T-helper 2 cell (primary cell): ENCODE results near the gene COL24A1.
"Not testable (repeated sequence)": the region's sequence is repeated elsewhere in the genome, so short reads cannot be mapped to it uniquely, and the experiment has no call there.

Experiments
- DNase-seq, 5 experiments: peaks; one replicate each; pipeline versions ENCODE4 v3.0.0 to v3.0.0-alpha.2; 2012 to 2022

Gene COL24A1

DNA sequence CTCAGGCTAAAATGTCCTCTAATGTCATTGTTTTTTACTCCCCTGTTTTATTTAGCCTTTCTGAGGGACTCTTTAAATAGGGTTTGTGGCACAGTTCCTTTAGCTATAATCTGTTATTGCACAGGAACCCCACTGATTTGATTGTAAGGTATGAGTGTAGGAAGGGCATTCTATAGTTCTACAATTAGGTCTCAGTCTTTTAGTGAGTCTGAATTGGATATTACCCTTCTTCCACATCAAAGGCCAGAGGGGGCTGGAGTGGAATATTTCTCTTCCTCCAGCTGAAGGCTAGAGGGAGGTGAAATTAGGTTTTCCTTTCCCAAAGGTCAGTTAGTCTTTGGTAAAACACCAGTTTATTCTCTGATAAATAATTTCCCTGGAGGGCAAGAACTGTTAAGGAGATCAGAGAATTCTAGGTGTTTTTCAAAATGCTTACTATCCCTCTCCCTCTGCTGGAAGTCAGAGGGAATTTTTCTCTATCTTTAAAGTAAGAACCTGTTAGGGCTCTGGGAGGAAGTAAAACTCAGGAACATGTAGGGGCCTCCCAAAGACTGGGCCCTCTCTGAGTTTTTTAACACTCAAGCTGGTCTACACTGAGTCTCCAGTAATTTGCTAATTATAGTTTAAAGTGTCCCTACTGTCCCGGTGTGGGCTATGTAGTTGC, 272.1 kb downstream of the COL24A1 start:
- no peak for DNase-seq

DNA sequence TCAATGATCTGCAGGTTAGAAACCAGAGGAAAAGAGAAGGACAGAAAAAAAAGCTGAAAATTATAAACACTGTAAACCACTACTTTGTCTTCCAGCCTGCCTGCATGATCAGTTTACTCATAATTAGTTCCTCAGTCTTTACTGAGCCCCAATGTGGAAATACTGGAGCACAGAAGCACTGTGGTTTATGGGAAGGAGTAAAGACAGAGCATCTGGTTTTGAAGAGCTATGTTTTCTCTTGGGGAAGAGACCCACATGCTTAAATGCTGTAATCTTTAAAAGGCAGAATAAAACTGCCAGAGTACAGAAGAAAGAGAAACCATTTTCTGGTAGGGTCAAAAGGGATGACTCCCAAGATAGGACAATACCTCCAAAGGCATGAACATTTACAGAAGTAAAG, 289.4 kb downstream of the COL24A1 start:
- no peak for DNase-seq

DNA sequence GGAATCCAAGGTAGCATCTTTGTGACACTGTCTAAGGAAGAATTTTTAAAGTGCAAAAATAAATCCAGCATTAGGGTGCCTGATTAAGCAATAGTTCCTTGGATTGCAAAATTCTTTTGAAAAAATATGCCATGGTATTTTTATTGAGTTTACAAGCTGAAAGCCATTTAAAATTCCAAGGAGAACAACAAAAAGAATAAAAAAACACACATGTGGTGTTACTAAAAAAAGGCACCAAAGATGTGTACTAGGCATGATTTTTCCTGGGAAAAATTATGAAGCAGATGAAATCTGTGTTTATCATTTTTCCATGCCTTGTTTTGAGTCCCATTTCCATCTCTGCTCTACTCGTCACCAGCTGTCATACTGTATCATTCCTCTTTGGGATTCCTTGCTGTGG, 291.4 kb downstream of the COL24A1 start:
- DNase-seq, result no peak

DNA sequence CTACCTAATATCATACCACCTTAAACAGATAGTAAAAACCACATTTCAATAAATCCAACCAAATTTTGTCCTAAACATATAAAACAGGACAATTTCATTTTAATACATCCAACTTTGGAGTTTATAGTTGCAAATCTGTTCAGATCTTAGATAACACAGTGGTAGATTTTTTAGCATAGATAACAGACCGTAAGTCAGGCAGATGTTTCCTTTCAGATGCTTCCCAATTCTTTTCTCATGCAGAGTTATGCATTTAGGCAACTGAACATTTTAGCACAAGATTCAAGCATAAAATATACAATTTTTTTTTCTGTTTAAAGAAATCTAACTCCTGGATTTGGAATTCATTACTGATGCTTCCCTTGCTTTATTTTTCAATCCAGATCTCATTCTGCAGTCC, 291.8 kb downstream of the COL24A1 start:
- DNase-seq, result no peak

DNA sequence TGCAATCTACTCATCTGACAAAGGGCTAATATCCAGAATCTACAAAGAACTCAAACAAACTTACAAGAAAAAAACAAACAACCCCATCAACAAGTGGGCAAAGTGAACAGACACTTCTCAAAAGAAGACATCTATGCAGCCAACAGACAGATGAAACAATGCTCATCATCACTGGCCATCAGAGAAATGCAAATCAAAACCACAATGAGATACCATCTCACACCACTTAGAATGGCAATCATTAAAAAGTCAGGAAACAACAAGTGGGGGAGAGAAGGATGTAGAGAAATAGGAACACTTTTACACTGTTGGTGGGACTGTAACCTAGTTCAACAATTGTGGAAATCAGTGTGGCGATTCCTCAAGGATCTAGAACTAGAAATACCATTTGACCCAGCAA, 292.9 kb downstream of the COL24A1 start:
- not testable (repeated sequence) for DNase-seq

DNA sequence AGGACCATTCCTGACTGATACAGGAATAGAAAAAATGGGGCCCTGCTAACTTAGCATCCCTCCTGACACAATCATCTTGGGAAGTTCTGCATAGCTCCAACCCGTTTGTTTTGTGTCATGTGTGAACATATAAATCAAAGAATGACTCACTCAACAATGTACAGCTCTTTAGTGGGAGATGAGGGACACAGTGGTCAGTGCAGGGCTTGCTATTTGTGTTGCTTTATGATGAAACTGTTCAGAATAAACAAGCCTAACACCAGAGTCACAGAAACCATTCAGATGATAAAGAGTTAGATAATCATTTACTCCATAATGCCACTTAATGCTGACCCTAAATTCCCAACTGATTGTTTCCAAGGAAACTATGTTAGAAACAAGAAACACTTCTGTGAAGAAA, 294.1 kb downstream of the COL24A1 start:
- no peak for DNase-seq

DNA sequence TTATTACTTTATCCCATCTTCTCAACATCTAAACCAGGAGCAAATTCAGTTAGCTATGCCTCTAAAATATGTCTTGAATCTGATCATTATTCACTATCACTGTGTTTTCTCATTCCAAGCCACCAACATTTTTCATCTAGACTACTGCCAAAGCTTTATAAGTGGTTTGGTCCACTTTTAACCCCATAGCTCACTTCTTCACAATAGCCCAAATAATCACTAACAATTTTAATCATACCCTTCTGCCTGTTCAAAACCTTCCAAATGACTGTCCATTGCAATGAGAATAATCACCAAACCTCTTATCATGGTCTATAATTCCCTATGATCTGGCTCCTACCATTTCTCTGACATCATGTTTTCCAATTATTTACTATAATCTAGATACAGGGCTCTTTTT, 298.6 kb downstream of the COL24A1 start:
- DNase-seq, result no peak

DNA sequence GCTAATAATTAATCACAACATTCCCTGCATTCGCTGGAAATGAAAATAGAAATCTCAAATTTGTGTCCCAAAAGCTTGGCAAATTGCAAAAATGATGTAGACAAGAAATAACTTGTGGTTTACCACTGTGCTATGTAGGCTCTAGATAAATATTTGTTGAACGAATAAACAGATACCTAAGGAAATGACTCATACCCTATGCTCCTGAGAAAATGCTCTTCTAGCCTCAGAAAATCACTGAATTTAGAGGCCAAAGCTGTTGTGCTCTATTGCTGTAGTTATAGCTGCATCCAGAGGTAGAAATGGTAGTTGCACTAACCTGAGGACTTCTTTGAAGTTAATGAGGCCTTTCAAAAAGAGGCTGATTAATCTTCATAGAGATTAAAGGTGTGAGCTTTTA, 306.3 kb downstream of the COL24A1 start:
- DNase-seq, result no peak

DNA sequence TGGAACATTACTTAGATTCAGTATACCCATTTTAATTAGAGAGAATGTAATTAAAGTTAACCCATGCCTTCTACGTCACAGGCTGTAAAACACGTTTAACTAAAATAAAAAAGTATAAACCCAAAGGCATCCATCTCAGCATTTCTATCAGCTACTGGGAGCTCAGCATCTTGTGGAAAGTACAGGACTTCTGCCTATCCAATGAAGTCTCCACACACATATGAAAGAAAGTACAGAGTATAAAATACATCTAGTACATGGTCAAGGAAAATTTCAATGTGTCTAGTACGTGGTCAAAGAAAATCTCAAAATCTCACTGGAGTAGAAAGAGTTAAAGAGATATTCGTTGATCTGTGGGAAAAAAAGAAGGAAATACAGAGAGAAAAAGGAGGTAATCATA, 306.9 kb downstream of the COL24A1 start:
- DNase-seq, result no peak

DNA sequence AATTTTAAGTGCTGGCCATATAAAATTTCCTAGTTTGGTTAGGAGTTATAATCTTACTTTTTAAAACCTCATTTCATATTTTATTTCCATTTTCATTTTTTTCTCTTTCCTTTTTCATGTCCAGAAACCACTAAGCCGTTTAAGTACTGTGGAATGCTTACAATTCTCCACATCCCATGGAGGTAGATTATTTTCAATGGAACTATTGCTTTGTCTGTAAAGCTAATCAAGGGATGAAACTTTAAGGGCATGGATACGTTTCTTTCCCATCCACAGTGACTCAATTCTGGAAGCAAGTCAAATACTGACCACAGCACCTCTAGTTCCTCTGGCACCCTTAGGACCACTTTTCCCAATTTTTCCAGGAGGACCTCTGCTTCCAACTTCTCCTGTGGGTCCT, 309.2 kb downstream of the COL24A1 start:
- no peak for DNase-seq

DNA sequence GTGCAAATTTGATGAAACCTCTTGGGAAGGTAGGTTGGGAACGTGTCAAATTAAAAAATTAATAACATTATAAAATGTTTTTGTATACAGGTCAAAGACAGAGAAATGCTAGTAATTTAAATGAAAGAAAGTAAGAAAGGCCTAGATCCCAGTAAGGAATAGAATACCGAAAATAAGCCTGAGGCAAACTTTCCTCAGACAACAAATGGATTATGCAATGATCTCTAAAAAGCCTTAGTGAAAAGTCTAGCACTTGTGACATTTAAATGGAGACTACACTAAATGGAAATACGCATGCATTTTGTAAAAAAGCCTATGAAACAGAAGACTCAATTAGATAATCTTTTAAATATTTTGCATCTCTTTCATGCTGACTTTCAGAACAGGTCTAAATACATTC, 309.9 kb downstream of the COL24A1 start:
- DNase-seq, result no peak

DNA sequence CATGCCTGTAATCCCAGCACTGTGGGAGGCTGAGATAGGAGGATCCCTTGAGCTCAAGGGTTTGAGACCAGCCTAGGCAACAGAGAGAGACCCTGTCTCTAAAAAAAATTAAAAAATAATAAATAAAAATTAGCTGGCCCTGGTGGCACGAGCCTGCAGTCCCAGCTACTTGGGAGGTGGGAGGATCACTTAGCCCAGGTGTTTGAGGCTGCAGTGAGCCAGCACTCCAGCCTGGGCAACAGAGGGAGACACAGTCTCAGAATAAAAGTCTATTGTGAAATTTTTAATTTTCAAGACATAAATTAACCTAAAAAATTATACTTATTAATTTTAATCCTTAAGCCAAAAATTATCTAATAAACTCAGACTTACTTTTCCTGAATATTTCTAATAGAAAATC, 317.1 kb downstream of the COL24A1 start:
- DNase-seq, result no peak

DNA sequence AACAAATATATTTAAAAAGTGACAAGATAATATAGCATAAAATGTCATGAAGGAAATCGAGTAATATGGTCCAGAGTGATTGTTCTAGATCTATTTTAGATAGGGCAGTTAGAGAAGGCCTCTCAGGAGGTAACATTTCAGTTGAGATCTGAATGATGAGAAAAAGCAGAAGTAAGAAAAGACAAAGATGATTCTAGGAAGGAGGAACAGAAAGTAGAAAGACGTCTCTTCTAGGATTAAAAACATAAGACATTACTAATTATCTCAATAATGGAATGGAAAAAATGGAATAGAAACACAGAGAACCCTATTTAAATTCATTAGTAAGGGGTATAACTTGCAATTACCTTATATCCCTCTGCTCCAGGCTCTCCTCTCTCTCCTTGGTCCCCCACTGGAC, 318.3 kb downstream of the COL24A1 start:
- DNase-seq, result no peak

DNA sequence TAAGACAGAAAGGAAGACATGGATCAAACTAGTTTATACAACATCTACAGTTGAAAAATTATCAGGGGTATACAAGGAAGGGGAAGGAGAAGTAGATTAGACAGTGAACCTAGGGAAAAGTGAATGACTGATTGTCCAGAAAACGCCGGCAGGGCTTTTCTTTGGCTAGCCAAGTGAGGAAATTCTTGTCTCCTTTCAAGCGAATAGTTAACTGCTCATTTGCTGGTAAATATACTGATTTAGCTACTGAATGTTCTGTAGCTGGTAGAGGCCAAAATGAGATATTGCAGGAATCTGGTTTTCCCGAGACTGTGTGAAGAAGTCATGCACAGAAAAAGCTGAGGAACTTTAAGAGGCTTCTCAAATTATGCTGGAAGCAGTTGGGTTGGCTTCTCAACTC, 319.8 kb downstream of the COL24A1 start:
- DNase-seq, result no peak

DNA sequence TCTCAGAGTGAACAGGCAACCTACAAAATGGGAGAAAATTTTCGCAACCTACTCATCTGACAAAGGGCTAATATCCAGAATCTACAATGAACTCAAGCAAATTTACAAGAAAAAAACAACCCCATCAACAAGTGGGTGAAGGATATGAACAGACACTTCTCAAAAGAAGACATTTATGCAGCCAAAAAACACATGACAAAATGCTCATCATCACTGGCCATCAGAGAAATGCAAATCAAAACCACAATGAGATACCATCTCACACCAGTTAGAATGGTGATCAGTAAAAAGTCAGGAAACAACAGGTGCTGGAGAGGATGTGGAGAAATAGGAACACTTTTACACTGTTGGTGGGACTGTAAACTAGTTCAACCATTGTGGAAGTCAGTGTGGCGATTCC, 323.4 kb downstream of the COL24A1 start:
- not testable (repeated sequence) for DNase-seq

DNA sequence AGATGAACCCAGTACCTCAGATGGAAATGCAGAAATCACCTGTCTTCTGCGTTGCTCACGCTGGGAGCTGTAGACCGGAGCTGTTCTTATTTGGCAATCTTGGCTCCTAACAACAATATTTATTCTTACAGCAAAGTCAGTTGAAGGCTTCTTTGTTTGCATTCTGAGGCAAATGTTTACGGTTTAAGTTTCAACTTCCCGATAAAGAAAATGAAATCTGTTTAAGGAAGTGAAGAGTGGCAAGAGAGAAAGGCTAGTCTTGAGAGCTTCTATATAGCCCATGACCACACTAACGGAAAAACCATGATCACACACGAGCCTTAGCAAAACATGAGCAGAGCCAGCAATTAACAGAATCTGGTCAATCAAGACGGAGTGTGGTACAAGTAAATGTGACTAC, 325.7 kb downstream of the COL24A1 start:
- DNase-seq, result no peak

DNA sequence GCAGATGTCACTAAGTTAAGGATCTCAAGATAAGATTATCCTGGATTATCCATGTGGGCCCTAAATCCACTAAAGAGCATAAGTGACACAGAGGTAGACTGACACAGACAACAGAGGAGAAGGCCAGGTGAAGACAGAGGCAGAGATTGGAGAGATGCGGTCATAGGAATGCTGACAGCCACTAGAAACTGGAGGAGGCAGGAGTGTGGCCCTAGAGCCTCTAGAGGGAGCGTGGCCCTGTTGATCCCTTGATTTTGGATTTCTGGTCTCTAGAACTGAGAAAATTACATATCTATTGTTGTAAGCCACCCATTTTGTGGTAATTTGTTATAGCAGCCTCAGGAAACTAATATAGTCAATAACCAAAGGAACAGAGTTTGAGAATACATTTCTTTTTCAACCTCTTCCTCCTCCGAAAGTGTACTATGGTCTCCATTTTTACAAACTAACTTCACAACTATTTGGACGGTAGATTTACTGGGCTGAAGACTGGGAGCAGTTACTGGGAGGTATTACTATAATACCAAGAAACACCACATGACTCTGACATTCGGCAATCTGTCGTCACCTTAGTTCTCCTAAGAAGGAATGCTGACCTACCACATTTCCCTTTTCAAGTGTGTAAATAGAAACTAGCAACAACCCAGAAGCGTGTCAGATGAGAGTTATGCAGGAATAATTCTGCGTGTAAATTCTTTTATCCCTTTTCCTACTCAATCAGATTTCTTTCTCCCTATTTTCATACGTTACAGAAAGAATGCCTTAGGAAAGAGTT, 332.3 kb downstream of the COL24A1 start:
- no peak for DNase-seq

DNA sequence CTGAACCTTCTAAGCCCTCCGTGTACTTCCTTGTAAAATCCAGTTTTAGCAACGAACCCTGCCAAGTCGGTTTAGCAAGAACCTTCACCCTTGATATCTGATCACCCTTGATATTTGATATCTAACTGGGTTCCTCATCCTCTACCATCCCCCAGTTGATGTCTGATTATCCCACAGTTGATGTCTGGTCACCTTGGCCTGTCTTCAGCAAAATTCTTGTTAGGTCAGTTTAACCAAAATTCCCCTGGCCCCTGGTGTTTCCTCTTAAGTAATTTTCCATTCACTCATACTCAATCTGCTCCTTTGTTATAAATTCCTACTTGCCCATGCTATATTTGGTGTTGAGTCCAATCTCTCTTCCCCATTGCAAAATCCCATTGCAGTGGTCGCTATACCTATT, 333.9 kb downstream of the COL24A1 start:
- DNase-seq, result no peak

DNA sequence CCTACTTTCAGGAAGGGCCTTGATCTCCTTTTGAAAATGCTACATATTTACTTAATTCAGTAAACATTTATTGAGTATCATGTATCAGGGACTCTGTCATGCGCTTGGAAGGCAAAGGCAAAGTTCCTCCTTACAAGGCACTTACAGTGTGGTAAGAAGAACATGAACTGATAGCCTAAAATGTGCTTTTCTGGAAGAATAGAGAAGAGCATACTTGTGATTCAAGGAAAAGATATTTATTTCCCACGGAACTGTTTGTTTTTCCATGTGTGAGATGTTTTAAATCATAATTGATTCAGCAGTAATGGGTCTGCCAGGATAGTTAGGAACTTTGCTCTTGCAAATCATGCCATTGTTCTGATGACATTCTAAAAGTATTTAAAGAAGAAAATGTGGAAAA, 338.2 kb downstream of the COL24A1 start:
- DNase-seq, result no peak

DNA sequence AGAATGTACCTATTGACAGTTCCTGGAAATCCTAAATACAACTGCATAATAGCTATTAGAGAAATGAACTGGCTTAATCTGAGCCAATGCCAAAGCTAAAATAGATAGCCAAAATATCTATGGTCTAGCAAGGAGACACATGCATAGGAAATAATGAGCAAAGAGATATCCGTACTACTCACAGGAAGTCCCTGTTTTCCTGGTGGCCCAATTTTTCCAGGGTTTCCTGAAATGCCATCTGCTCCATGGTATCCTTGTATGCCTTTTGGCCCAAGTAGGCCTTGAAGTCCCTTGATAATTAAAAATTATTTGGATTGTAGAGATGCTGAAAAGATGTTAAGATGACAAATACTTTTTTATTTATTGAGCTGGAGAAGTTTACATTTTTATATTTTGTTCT, 340.0 kb downstream of the COL24A1 start:
- DNase-seq, result no peak

DNA sequence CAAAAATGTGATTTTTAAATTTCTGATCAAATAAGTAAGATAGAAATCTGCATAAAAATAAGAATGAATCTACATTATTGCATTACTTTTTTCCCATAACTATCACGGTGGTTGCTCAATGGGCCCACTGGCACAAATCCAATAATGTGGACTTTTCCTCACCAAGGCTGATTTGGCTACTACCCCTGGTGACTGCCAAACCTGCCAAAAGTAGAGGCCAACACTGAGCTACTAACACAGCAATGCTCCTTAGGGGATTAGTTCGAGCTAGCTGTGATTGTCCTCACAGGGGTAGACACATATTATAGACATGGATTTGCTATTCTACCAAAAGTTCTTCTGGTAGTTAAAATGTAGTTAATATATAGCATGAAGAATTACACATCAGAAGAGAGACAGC, 340.7 kb downstream of the COL24A1 start:
- no peak for DNase-seq

DNA sequence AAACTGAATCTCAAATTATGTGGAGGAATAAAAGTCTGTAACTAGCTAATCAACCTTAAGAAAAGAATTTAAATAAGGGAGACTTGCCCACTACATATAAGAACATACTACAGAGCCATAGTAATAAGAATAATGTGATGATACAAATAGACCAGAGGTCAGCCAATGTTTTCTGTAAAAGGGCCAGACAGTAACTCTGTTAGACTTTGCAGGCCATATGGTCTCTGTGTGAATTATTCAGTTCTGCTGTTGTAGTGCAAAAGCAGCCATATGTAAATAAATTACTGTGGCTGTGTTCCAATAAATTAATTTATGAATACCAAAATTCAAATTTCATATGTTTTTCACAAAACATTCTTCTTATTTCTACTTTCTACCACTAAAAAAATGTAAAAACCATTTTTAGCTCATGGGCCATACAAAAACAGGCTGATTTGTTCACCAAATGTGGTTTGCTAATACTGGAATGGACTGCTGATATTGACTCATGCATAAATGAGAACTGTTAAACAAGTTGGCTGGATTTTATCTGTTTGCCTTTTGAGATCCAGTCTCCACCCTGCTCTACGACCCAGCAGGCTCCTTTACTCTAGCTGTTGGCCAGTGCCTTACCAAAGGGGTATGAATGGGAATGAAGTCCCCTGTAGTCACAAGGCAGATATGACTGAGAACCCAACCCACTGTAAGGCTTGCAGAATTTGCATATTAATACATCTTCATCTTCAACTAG, 350.2 kb downstream of the COL24A1 start:
- DNase-seq, result no peak

DNA sequence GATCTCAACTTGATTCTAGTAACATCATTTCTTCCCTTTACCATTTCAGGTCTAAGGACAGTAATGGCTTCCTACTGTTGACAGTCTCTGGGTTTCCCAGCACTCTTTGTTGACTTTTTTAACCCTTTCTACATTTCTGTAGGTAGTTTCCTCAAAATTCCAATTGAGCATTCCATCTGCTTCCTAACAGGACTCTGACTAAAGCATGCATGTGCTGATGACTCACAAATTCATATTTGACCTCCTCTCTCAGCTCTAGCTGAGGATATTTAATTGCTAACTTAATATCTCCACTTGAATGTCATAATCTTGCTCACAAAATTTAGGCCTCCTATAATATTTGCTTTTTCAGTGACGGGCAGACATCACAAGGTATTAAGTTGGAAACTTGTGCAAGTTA, 355.1 kb downstream of the COL24A1 start:
- DNase-seq, result no peak

DNA sequence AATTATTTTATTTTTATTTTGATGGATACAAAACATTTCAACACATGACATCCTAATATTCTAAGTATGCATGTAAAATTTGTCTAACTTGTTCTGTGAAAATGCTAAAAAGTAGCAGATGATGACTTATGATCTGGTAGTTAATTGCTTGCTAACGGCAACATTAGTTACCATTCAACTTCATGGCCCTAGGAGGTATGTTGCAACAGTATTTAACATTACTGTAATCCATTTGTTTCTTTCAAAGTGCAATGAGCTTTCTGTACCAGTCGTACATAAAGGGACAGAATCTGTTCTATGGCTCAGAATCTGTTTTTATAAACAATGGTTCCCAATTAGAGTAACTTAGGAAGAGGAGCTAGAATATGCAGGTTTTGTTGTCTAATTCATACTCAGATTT, 356.8 kb downstream of the COL24A1 start:
- DNase-seq, result no peak
